ENCODE data around the gene HOXB6.

The HOXB6 gene

DNA sequence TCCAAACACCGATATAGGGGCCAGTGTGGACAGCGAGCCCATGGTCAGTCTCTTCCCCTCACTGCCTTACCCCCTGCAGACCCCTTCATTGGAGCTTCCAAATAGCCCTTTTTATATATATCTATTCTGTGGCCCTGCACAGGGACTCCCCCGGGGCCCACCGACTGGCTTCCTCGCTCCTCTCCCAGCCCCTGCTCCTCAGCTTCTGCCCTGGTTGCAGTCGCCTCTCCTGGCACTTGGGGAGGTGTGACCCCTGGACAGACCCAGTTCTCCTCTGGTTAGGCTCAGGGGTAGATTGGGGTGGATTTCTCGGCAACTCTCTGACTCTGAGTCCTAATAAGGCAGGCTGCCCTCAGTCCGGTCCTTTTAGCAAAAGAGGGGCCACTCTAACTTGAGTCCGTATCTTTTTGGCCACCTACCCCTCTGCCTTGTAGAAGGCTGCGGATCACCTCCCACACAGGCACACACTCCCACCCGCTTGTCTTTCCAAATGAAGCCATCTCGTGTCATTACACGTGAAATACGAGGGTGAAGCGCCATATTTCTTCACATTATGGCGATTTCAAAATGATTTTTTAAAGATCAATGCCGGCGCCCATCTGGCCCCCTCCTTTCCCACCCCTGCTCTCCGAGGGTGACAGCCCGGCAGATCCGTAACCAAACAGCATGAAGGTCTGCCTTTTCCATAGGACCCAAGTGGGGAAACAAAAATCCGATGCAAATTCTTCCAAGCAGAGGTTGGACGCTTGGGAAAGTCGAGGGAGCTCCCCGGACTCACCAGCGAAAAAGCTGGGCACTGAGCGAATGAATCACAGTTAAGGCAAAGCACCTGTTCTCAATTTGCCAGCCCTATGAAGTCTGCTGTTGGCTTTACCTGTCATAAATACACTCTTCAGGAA is 23.1 kb upstream of the HOXB6 start:
- H3K27ac ChIP-seq (ENCODE audit: low read depth in 2 of 2, low read length in 2 of 2) = peak overlapping the region; percentile 91 to 94
- peaks cover 53 to 64% of the 10 kb centered on the region in 2 donors for H3K4me1 ChIP-seq (ENCODE audit: control insufficient read depth in 2 of 2, insufficient read depth in 2 of 2, low read length in 2 of 2)
- H3K9ac ChIP-seq (ENCODE audit: low read depth in 1 of 2, low read length in 2 of 2) = peak overlapping the region; percentile 68 to 84
- no peaks in the 10 kb centered on the region for H3K36me3 ChIP-seq (ENCODE audit: control insufficient read depth in 2 of 2, insufficient read depth in 2 of 2, low read length in 2 of 2)
- H3K27me3 ChIP-seq (ENCODE audit: control insufficient read depth in 2 of 2, insufficient read depth in 2 of 2, low read length in 2 of 2) = peaks cover 21 to 44% of the 10 kb centered on the region in 2 donors
- peak overlapping the region; percentile 71 to 74 for H3K4me3 ChIP-seq (ENCODE audit: low read length in 2 of 2)
- no peaks in the 10 kb centered on the region for H3K9me3 ChIP-seq (ENCODE audit: control insufficient read depth in 2 of 2, low read length in 2 of 2)

DNA sequence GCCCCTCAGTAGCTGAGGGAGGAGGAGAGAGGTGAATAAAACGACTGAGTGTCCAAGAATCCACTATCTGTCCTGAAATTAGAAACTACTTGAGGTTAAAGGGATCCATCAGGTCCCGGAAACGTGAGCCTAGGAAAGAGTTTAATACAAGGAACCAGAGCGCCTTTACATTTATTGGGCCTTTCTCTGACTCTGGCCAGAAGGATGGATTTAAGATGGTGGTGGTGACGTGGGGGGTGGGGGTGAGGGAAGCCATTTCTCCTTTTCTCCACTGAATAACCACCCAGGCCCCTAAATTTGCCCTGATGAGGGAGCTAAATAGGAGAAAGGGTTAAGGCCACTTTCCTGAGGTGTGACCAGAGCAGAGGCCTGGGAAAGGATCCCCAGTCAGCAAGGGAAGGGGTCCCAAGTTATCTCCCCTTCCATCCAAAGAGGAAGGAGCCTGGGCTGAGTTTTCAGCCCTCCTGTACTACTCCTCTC is 22.4 kb upstream of the HOXB6 start:
- Histone ChIP-seq H3K4me3 (ENCODE audit: low read length in 2 of 2) (peak overlapping the region; percentile 71 to 74), H3K27me3 (ENCODE audit: control insufficient read depth in 2 of 2, insufficient read depth in 2 of 2, low read length in 2 of 2) (peaks cover 21 to 42% of the 10 kb centered on the region in 2 donors), H3K36me3 (ENCODE audit: control insufficient read depth in 2 of 2, insufficient read depth in 2 of 2, low read length in 2 of 2) (no peaks in the 10 kb centered on the region), H3K9ac (ENCODE audit: low read depth in 1 of 2, low read length in 2 of 2) (peak overlapping the region; percentile 68 to 84), H3K27ac (ENCODE audit: low read depth in 2 of 2, low read length in 2 of 2) (peak overlapping the region; percentile 91 to 94), H3K4me1 (ENCODE audit: control insufficient read depth in 2 of 2, insufficient read depth in 2 of 2, low read length in 2 of 2) (peaks cover 52 to 59% of the 10 kb centered on the region in 2 donors), H3K9me3 (ENCODE audit: control insufficient read depth in 2 of 2, low read length in 2 of 2) (no peaks in the 10 kb centered on the region)

DNA sequence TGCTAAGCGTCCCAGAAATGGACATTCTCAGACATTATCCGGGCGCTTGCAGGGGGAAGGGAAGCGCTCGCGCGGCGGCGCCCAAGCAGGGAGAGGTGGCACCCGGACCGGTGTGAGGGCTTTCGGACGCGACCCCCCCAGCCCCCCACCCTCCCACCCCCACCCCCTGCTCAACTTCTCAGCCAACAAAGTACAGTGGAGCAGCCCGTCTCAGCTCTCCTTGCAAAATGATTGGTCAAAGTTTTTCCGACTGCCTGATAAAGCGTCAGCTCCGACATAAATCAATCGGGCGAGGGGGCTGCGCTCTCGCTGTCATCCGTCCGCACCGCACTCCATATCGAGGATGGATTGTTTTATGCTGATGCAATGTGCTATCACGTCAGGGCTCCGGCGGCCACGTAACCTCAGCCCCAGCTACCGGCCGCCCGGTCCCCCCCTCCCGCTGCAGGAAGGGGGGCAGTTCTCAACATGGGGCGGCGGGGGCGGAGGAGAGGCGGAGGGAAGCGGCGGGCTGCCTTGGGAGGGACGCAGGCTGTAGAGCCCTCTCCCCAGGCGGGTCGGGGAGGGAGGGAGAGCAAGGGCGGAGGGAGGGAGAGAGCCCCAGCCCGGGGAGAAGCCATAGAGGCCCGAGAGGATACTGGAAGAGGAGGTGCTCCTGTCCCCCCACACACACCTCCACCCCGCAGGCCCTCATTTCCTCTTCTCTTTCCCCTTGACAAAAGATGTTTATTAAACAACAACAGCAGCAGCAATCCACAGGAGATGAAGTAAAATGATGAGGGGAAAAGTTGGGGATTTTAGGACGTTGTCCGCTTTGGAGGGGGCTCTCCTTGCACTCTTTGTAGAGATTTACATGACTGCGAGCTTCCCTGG is 21.7 kb upstream of the HOXB6 start, which contains the start of gene HOXB9:
HOXB9 (minus strand) TSS at position 114 of the 873 bp plus-strand sequence; CDS start at position 25, 89 bp downstream.
- Histone ChIP-seq H3K27ac (ENCODE audit: low read depth in 2 of 2, low read length in 2 of 2) (peak within 1 kb of the TSS; percentile 91 to 94), H3K9ac (ENCODE audit: low read depth in 1 of 2, low read length in 2 of 2) (peak within 1 kb of the TSS; percentile 75 to 84), H3K27me3 (ENCODE audit: control insufficient read depth in 2 of 2, insufficient read depth in 2 of 2, low read length in 2 of 2) (peaks cover 21 to 48% of the 10 kb centered on the region in 2 donors), H3K4me1 (ENCODE audit: control insufficient read depth in 2 of 2, insufficient read depth in 2 of 2, low read length in 2 of 2) (peaks cover 52 to 57% of the 10 kb centered on the region in 2 donors), H3K36me3 (ENCODE audit: control insufficient read depth in 2 of 2, insufficient read depth in 2 of 2, low read length in 2 of 2) (no peaks in the 10 kb centered on the region), H3K4me3 (ENCODE audit: low read length in 2 of 2) (peak within 1 kb of the TSS; percentile 72 to 74), H3K9me3 (ENCODE audit: control insufficient read depth in 2 of 2, low read length in 2 of 2) (no peaks in the 10 kb centered on the region)

DNA sequence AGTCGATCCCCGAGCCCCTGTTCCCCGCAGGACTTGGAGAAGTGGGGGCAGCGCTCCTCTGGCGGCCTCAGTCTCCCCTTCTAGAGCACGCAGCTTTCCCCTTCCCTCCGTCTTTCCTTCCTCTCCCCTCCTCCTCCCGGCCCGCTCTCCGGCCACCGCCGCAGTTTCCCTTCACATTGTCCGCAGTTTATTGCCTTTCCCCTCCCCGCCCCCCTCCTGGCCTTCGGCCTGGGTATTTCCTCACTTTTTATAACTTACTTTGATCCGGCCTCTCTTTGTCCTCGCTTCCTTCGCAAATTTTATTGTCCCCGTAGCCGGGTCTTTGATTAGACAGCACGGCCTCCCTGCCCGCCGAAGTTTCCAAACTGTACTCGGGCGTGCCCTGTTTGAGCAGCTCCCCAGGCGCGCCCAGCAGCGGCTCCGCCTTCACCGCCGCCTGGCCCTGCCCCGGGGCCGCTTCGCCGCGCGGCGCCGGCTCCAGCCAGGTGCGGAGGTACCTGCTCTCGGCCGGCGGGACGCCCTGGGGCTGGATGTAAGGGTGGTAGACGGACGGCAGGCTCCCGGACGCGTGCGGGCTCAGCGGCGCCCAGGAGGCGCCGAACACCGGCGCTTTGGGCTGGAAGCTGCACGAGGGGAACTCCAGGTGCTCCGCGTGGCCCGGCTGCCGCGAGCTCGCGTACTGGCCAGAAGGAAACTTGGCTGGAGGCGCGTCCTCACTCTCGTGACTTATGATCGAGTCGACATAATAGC is 20.9 kb upstream of the HOXB6 start:
- peaks cover 54 to 55% of the 10 kb centered on the region in 2 donors for H3K4me1 ChIP-seq (ENCODE audit: control insufficient read depth in 2 of 2, insufficient read depth in 2 of 2, low read length in 2 of 2)
- peak overlapping the region; percentile 75 to 84 for H3K9ac ChIP-seq (ENCODE audit: low read depth in 1 of 2, low read length in 2 of 2)
- peaks cover 17 to 48% of the 10 kb centered on the region in 2 donors for H3K27me3 ChIP-seq (ENCODE audit: control insufficient read depth in 2 of 2, insufficient read depth in 2 of 2, low read length in 2 of 2)
- H3K4me3 ChIP-seq (ENCODE audit: low read length in 2 of 2) = peak overlapping the region; percentile 72 to 74
- H3K9me3 ChIP-seq (ENCODE audit: control insufficient read depth in 2 of 2, low read length in 2 of 2) = no peaks in the 10 kb centered on the region
- H3K36me3 ChIP-seq (ENCODE audit: control insufficient read depth in 2 of 2, insufficient read depth in 2 of 2, low read length in 2 of 2) = no peaks in the 10 kb centered on the region
- H3K27ac ChIP-seq (ENCODE audit: low read depth in 2 of 2, low read length in 2 of 2) = peak overlapping the region; percentile 91 to 94

DNA sequence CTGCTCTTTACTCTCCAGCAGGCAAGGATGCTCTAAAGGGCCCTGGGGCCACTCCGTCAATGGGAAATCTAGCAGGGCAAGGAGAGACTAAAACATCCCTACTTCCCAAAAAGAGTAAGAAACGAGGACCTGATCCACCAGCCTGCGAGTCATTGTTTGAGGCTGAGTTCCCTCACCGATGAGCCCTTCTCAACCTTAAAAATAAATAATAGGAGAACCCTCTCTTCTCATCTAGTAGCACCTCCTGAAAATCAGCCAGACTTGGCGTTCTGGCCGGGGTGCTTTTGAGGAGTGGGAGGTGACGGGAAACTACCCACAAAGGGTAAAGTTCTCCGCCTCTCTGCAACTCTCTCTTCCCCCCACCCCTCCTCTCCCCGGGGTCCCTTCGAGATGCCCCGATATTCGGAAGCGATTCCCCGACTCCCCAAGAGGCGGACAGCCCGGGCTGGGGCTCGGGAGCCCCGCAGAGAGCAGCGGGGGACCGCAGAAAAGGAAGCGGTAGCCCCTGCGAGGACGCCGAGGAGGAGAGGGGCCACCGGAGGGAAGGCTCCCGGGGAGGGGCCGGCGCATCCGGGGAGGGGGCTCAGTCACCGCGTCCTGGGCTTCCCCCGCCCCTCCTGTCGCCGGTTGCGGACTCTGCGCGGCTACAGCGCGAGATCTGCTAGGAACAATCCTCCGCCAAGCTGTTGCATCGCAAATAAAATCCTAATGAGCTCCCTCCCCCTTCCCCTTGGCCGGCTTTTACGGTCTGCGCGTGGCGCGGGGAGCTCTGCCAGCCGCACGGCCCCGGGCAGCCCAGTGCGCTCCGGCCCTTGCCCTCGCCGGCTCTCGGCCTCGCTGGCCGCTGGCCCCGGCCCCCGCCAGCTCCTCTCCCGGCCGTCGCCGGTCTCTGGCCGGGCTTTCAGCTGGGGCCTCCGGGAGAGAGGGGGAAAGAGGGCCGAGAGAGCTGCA is 20.0 kb upstream of the HOXB6 start:
- no peaks in the 10 kb centered on the region for H3K9me3 ChIP-seq (ENCODE audit: control insufficient read depth in 2 of 2, low read length in 2 of 2)
- peaks cover 54 to 56% of the 10 kb centered on the region in 2 donors for H3K4me1 ChIP-seq (ENCODE audit: control insufficient read depth in 2 of 2, insufficient read depth in 2 of 2, low read length in 2 of 2)
- H3K27ac ChIP-seq (ENCODE audit: low read depth in 2 of 2, low read length in 2 of 2) = peak overlapping the region; percentile 91 to 94
- peak overlapping the region; percentile 63 to 84 for H3K9ac ChIP-seq (ENCODE audit: low read depth in 1 of 2, low read length in 2 of 2)
- peak overlapping the region; percentile 69 to 74 for H3K4me3 ChIP-seq (ENCODE audit: low read length in 2 of 2)
- peaks cover 17 to 43% of the 10 kb centered on the region in 2 donors for H3K27me3 ChIP-seq (ENCODE audit: control insufficient read depth in 2 of 2, insufficient read depth in 2 of 2, low read length in 2 of 2)
- no peaks in the 10 kb centered on the region for H3K36me3 ChIP-seq (ENCODE audit: control insufficient read depth in 2 of 2, insufficient read depth in 2 of 2, low read length in 2 of 2)

DNA sequence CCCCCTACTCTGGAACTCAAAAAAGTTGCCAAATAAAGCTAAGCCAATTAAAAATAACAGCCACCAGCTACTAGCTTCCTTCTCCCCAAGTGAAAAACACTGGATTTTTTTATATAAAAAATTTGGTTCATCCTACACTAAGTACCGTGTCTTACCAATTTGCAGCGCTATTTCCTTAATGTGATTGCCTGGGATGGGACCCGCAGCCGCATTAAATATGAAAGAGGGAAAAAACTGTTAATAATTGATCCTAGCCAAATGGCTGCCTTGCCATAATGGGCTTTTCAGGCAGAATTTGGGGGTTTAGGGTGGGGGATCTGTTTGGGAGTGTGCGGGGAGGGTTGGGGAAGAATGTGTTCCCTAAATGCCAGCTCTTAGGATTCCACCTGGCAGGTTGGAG is 19.3 kb upstream of the HOXB6 start:
- Histone ChIP-seq H3K9me3 (ENCODE audit: control insufficient read depth in 2 of 2, low read length in 2 of 2) (no peaks in the 10 kb centered on the region), H3K27me3 (ENCODE audit: control insufficient read depth in 2 of 2, insufficient read depth in 2 of 2, low read length in 2 of 2) (peaks cover 17 to 42% of the 10 kb centered on the region in 2 donors), H3K9ac (ENCODE audit: low read depth in 1 of 2, low read length in 2 of 2) (peak overlapping the region; percentile 63 to 84), H3K4me1 (ENCODE audit: control insufficient read depth in 2 of 2, insufficient read depth in 2 of 2, low read length in 2 of 2) (peaks cover 51 to 55% of the 10 kb centered on the region in 2 donors), H3K4me3 (ENCODE audit: low read length in 2 of 2) (peak overlapping the region; percentile 24 to 69), H3K27ac (ENCODE audit: low read depth in 2 of 2, low read length in 2 of 2) (peak overlapping the region in 1 of 2 donors; percentile 94), H3K36me3 (ENCODE audit: control insufficient read depth in 2 of 2, insufficient read depth in 2 of 2, low read length in 2 of 2) (no peaks in the 10 kb centered on the region)

DNA sequence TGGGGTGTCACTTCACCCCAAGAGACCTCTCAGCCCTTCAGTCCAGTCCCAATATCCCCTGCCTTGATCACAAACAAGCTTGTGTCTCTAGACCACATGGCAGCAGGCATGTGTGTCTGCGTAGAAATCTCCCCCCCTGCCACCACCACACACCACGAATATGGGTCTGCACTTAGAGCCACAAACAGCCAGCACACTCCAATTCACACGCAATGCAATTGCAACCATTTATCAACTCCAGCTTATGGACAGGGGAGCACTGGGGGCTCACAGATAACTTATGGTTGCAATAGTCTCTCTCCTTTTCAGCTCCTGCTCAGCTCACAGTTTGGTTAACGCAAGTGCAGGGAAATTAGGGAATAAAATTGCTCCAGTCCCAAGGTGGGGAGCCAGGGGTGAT is 18.8 kb upstream of the HOXB6 start:
- H3K27me3 ChIP-seq (ENCODE audit: control insufficient read depth in 2 of 2, insufficient read depth in 2 of 2, low read length in 2 of 2) = peaks cover 15 to 37% of the 10 kb centered on the region in 2 donors
- no peaks in the 10 kb centered on the region for H3K36me3 ChIP-seq (ENCODE audit: control insufficient read depth in 2 of 2, insufficient read depth in 2 of 2, low read length in 2 of 2)
- peaks cover 51 to 55% of the 10 kb centered on the region in 2 donors for H3K4me1 ChIP-seq (ENCODE audit: control insufficient read depth in 2 of 2, insufficient read depth in 2 of 2, low read length in 2 of 2)
- peak overlapping the region in 1 of 2 donors; percentile 7 for H3K27ac ChIP-seq (ENCODE audit: low read depth in 2 of 2, low read length in 2 of 2)
- no peaks in the 10 kb centered on the region for H3K9me3 ChIP-seq (ENCODE audit: control insufficient read depth in 2 of 2, low read length in 2 of 2)
- peak overlapping the region in 1 of 2 donors; percentile 20 for H3K4me3 ChIP-seq (ENCODE audit: low read length in 2 of 2)
- H3K9ac ChIP-seq (ENCODE audit: low read depth in 1 of 2, low read length in 2 of 2) = no peak overlapping the region

DNA sequence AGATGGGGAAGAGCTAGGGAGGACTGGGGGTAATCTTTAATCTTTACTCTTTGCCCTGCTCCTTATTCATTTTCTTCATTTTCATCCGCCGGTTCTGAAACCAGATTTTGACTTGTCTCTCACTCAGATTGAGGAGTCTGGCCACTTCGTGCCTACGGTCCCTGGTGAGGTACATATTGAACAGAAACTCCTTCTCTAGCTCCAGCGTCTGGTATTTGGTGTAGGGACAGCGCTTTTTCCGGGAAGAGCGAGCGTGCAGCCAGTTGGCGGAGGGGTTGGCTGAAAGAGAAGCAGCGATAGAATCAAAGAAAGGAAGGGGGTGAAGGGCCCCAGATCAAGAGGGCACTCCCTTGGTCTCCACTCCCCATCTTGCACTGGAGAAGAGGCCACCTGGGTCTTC is 18.1 kb upstream of the HOXB6 start:
- H3K27me3 ChIP-seq (ENCODE audit: control insufficient read depth in 2 of 2, insufficient read depth in 2 of 2, low read length in 2 of 2) = peaks cover 14 to 37% of the 10 kb centered on the region in 2 donors

More for the DNA sequence above, 18.1 kb upstream of the HOXB6 start:
- Histone ChIP-seq H3K4me3 (ENCODE audit: low read length in 2 of 2) (no peak overlapping the region), H3K36me3 (ENCODE audit: control insufficient read depth in 2 of 2, insufficient read depth in 2 of 2, low read length in 2 of 2) (no peaks in the 10 kb centered on the region), H3K27ac (ENCODE audit: low read depth in 2 of 2, low read length in 2 of 2) (peak overlapping the region in 1 of 2 donors; percentile 7), H3K9ac (ENCODE audit: low read depth in 1 of 2, low read length in 2 of 2) (no peak overlapping the region), H3K4me1 (ENCODE audit: control insufficient read depth in 2 of 2, insufficient read depth in 2 of 2, low read length in 2 of 2) (peaks cover 48 to 54% of the 10 kb centered on the region in 2 donors), H3K9me3 (ENCODE audit: control insufficient read depth in 2 of 2, low read length in 2 of 2) (no peaks in the 10 kb centered on the region)

All from mucosa of rectum (tissue), 2 donors.